GM12873 (cell line): ENCODE data around the gene EZH2.

Source experiments
- TF ChIP-seq, protein P1 (sequence below): IDR thresholded peaks from 2 replicates; pipeline ENCODE4 v1.5.1; 2012; ENCODE audit warnings: low read depth, mild to moderate bottlenecking, moderate library complexity, low read length, control low read depth; ENCODE audit not compliant: insufficient read depth; ENCODE audit errors: missing control alignments

Gene EZH2

DNA sequence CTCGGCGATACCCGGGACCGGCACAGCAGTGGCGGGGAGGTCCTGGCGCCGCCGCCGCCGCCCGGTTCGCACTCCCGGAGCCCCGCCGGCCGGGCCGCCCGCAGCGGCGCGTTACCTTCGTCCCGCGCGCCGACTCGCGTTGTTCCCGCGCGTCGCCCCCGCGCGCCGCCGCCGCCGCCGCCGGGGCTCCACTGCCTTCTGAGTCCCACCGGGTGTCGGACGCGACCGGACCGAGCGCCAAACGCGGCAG lies at the start of gene EZH2:
EZH2 (minus strand) TSS at position 243 of the 250 bp plus-strand sequence. CDS start 36,993 bp downstream, outside the sequence.
- TF ChIP-seq, protein P1, sequence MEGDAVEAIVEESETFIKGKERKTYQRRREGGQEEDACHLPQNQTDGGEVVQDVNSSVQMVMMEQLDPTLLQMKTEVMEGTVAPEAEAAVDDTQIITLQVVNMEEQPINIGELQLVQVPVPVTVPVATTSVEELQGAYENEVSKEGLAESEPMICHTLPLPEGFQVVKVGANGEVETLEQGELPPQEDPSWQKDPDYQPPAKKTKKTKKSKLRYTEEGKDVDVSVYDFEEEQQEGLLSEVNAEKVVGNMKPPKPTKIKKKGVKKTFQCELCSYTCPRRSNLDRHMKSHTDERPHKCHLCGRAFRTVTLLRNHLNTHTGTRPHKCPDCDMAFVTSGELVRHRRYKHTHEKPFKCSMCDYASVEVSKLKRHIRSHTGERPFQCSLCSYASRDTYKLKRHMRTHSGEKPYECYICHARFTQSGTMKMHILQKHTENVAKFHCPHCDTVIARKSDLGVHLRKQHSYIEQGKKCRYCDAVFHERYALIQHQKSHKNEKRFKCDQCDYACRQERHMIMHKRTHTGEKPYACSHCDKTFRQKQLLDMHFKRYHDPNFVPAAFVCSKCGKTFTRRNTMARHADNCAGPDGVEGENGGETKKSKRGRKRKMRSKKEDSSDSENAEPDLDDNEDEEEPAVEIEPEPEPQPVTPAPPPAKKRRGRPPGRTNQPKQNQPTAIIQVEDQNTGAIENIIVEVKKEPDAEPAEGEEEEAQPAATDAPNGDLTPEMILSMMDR, result no peak

DNA sequence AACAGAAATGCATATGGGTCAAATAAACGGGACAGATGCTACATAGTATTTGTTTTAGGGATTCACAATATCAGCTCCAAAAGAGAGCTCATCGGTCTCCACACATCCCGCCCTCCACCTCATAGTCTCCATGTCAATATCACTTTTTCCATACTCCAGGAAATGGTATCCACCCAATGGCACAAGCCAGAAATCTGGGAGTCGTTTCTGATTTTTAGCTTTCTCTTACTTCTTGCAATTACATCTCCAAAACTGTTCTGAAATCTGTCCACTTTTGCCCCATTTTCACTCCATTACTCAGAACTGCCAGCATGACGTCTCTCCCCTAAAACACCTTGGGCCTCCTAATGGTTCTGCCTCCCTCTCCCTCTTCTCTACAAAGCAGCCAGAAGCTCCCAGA lies 47.4 kb upstream of the EZH2 start:
- TF ChIP-seq, protein P1, result no peak

DNA sequence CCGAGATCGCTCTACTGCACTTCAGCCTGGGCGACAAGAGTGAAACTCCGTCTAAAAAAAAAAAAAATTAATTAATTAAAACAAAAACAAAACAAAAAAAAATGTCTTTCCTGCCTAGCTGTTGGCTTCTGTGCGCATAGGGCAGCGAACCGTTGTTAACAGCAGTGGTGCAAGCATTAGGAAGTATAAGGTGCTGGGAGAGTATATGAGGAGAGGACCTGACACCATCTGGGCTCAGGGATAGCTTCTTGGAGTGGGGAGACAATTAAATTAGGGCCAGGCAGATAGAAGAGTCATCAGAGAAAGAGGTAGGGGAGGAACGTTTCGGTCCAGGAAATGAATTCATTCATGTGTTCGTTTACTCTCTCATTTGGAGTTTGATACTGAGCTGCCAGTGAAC lies 46.2 kb upstream of the EZH2 start:
- TF ChIP-seq, protein P1, result no peak

DNA sequence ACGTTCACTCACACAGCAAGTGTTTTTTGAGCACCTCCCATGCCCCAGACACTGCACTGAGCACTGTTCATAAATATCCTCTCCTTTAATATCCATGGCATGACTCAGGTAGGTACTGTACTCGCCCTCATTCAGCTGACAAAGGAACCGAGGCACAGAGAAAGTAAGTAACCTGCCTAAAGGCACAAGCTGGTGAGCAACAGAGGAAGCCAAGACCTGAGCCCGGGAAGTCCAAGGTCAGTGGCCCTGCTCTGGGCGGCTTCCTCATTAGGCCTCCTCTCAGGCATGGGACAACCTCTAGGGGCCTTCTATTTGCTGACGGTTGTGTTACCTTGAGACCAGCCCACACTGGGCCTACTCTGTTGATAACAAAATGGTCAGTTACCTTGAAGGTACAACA lies 45.1 kb upstream of the EZH2 start:
- TF ChIP-seq, protein P1, result no peak

DNA sequence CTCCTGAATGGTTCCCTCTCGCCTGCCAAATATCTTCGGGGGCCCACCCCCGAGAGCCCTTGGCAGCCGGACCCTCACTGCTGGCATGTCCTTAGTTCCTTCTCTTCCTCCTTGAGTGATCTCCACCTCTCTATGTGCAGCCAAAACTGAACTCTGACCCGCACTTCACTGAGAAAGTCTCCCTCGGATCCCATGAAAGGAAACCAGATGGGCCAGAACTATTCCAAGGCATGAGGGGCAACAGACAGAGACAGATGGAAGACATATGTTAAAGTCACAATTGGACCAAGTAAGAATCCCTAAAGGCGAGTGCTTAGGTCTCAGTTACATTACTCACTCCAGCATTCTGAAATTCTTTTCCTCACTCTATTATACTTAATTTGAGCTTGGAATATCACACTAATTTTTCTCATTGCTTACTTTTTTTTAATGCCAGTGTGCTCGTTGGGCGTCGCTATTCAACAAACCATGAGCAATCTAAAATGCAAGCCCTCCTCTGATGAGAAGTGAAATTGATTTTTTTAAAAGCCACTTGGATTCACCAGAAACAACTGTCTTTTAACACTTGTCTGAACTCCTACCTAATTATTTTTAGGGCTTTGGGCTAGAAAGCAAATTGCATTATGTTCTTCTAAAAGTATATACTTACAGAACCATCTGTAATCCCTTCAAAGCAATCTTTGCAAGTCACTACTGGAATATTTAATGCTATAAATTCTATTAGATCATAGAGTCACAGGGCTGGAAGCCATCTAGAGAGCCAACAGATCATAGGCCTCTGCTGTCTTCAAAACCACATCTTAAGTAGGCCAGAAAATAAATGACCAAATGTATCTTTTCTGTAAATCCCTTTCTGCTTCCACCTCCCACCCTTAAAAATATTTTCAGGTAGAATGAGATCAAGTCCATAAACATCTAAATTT lies 43.3 kb upstream of the EZH2 start:
- TF ChIP-seq, protein P1, result no peak

DNA sequence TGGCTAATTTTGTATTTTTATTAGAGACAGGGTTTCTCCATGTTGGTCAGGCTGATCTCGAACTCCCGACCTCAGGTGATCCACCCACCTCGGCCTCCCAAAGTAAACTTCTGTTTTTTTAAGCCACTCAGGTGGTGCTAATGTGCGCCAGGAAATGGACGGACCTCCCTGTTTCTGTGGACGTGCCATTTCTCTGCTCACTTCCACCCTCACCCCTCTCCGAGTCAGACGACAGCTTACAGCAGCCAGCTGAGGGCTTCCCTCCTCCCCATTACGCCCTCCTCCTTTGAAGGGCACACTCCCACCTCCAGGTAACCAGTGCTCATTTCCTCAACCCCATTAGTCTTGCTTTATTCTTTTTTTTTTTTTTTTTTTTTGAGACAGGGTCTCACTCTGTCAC lies 41.7 kb upstream of the EZH2 start:
- TF ChIP-seq, protein P1, result no peak

DNA sequence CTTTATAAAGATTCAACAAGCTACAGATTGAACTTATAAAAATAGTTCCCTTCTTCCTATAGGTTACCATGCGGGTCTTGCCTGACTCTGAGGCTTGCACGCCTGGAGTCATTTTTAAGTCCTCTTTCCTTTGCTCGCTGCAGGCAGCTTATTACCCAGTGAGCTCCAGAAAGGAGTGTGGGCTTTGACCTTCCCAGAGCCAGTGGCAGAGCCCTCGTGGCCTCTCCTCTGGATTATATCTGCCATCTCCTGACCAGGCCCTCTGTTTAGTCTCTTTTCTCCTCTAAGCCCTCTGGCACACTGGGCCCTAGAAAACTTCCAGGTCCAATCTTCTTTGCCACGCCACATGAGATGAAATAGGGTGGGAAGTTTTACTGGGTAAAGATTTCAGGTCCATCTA lies 39.9 kb upstream of the EZH2 start:
- TF ChIP-seq, protein P1, result no peak

DNA sequence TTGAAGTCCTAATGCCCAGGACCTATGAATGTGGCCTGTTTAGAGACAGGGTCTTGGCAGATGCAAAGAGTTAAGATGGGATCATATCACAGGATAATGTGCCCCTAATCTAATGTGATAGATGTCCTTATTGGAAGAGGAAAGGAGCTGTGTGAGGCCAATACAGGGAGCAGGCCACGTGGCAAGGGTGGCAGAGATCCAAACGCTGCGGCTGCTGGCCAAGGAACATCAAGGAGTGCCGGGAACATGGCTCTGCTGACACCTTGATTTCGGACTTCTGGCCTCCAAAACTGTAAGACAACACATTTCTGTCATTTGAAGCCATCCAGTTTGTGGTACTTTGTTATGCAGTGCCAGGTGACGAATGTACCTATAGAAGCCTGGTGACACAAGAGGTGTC lies 37.7 kb upstream of the EZH2 start:
- TF ChIP-seq, protein P1, result no peak
